Left lung (tissue), 10 donors: ENCODE data around the gene DCST2. TPM values are rescaled to one million over a fixed set of nuclear protein-coding genes. Genes with fewer than 3 reads are reported as not detected.
"Not testable (repeated sequence)": the region's sequence is repeated elsewhere in the genome, so short reads cannot be mapped to it uniquely, and the experiment has no call there.

Source experiments
- ATAC-seq: fragments of 200-7000 bp; cut with Tn5 transposase; one replicate; pipeline ENCODE4 v1.9.1; 2020; ENCODE audit warnings: moderate library complexity
- DNase-seq, 4 donors: peaks; one replicate each; pipeline ENCODE4 v3.0.0-alpha.2; 2013 to 2020
- H3K27ac ChIP-seq, 2 donors: fragments of 200-600 bp; sonication (generic) in 1 of 2; one replicate each; pipeline versions ENCODE4 v1.5.0 to v1.8.0; 2020 to 2021
- H3K27me3 ChIP-seq, 2 donors: fragments of 200-600 bp; sonication (generic) in 1 of 2; one replicate each; pipeline versions ENCODE4 v1.5.0 to v1.8.0; 2020 to 2021
- H3K36me3 ChIP-seq, 2 donors: fragments of 200-600 bp; sonication (generic) in 1 of 2; one replicate each; pipeline versions ENCODE4 v1.5.0 to v1.8.0; 2020 to 2021
- H3K4me1 ChIP-seq, 2 donors: fragments of 200-600 bp; one replicate each; pipeline ENCODE4 v1.8.0; 2021
- H3K4me3 ChIP-seq, 2 donors: fragments of 200-600 bp; sonication (generic) in 1 of 2; one replicate each; pipeline versions ENCODE4 v1.5.0 to v1.8.0; 2020 to 2021; ENCODE audit warnings: mild to moderate bottlenecking in 1 of 2
- H3K9me3 ChIP-seq, 2 donors: fragments of 200-600 bp; sonication (generic) in 1 of 2; one replicate each; pipeline versions ENCODE4 v1.5.0 to v1.8.0; 2020 to 2021
- intact Hi-C, 2 donors: fragments of 100-400 bp; cut with DNase I; formaldehyde crosslinking; loops; one replicate each; pipeline versions ENCODE4 v1.11.2 to v1.14.2; 2022
- polyA plus RNA-seq, 6 donors: library from polyadenylated mRNA; unstranded; fragments of 120-200 nt; gene quantifications; one replicate each; pipeline ENCODE4 v1.2.1, GENCODE V29; 2013; ENCODE audit not compliant: insufficient read length in 6 of 6
- total RNA-seq, 2 donors: library from RNA; stranded (reverse); fragmentation: NEBNext Ultra II Directional; extraction: Animal tissue kit (Norgen Biotek cat#: 25700); gene quantifications; one replicate each; pipeline ENCODE4 v1.2.1, GENCODE V29; 2021
- TF ChIP-seq, protein P1 (sequence below), 2 donors: fragments of 200-600 bp; sonication (generic) in 1 of 2; IDR thresholded peaks; one replicate each; pipeline versions ENCODE4 v1.5.0 to v1.8.0; 2021; ENCODE audit warnings: antibody characterized with exemption in 2 of 2
- donor health status: DM: no; HTN: yes; CAD: no.
- donor health status: DM: no; HTN: no; CAD: no.

Gene DCST2
- total and polyA plus RNA-seq, 8 donors = 0.60 to 2.5 (median 2.0) TPM

DNA sequence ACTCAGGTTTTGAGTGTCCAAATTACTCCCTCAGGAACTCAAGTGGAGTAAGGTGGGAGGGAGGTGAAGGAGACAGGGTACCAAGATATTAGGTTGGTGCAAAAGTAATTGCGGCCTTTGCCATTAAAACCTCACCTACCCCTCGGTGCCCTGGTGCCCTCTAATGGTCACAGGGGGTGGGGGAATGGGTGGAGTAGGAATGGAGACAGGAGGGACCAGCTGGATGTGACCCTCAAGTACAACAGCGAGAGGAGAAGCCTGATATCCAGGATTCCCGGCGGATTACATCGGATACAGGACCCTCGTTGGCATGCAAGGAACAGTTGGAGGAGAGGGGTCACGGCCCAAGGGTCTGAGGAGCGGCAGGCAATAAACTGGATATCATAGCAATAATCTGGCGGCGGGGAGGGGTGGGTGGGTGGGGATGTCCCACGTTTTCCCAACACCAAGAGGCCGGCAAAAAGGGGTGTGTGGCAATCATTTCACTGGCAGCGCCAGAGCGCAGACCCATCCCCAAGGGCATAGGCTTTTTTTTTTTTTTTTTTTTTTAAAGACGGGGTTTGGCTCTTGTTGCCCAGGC is 35.3 kb downstream of the DCST2 start:
- no peaks in the 10 kb centered on the region for H3K9me3 ChIP-seq
- no peaks in the 10 kb centered on the region for H3K27me3 ChIP-seq
- no peak overlapping the region for H3K4me3 ChIP-seq
- no peaks in the 10 kb centered on the region for H3K36me3 ChIP-seq
- no peak overlapping the region for H3K27ac ChIP-seq
- ATAC-seq (no peak), DNase-seq (peak in 1 of 4 donors; percentile 27)
- intact Hi-C loops = no loop called here
- peaks cover 15 to 45% of the 10 kb centered on the region in 2 donors for H3K4me1 ChIP-seq
- TF ChIP-seq, protein P1, sequence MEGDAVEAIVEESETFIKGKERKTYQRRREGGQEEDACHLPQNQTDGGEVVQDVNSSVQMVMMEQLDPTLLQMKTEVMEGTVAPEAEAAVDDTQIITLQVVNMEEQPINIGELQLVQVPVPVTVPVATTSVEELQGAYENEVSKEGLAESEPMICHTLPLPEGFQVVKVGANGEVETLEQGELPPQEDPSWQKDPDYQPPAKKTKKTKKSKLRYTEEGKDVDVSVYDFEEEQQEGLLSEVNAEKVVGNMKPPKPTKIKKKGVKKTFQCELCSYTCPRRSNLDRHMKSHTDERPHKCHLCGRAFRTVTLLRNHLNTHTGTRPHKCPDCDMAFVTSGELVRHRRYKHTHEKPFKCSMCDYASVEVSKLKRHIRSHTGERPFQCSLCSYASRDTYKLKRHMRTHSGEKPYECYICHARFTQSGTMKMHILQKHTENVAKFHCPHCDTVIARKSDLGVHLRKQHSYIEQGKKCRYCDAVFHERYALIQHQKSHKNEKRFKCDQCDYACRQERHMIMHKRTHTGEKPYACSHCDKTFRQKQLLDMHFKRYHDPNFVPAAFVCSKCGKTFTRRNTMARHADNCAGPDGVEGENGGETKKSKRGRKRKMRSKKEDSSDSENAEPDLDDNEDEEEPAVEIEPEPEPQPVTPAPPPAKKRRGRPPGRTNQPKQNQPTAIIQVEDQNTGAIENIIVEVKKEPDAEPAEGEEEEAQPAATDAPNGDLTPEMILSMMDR (IDR thresholded peaks at IDR 0.05) = no peak

DNA sequence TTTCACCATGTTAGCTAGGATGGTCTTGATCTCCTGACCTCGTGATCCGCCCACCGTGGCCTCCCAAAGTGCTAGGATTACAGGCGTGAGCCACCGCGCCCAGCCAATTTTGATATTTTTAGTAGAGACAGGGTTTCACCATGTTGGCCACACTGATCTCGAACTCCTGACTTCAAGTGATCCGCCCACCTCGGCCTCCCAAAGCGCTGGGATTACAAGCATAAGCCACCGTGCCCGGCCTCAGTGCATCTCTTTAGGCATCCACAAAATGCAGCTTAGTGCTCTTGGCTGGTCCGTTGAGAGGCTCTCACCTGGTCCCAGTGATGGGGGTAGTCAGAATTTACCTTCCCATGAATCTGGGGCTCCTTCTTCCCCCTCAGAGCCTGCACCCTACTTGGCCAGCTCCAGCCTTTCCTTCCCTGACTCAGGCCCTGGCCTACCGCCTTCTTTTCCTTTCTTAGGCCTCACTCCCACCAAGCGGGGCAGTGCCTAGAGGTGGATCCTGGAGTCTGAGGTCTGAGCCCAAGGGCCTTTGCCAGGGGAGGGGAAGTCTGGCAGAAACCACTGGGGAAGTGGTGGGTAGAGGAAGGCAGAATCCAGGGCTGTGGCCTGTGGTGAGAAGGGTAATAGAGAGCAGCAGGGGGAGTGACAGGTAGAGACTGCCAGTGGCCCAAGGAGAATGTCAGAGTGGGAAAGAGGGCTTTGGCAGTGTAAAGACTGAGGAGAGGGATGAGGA is 36.4 kb downstream of the DCST2 start:
- TF ChIP-seq, protein P1 (IDR thresholded peaks at IDR 0.05) = no peak
- intact Hi-C loops = no loop called here
- H3K36me3 ChIP-seq = no peaks in the 10 kb centered on the region
- peaks cover 15 to 45% of the 10 kb centered on the region in 2 donors for H3K4me1 ChIP-seq
- H3K9me3 ChIP-seq = no peaks in the 10 kb centered on the region
- no peak for ATAC-seq
- H3K4me3 ChIP-seq = no peak overlapping the region
- peak in 1 of 4 donors; percentile 33 for DNase-seq
- no peak overlapping the region for H3K27ac ChIP-seq
- H3K27me3 ChIP-seq = no peaks in the 10 kb centered on the region

DNA sequence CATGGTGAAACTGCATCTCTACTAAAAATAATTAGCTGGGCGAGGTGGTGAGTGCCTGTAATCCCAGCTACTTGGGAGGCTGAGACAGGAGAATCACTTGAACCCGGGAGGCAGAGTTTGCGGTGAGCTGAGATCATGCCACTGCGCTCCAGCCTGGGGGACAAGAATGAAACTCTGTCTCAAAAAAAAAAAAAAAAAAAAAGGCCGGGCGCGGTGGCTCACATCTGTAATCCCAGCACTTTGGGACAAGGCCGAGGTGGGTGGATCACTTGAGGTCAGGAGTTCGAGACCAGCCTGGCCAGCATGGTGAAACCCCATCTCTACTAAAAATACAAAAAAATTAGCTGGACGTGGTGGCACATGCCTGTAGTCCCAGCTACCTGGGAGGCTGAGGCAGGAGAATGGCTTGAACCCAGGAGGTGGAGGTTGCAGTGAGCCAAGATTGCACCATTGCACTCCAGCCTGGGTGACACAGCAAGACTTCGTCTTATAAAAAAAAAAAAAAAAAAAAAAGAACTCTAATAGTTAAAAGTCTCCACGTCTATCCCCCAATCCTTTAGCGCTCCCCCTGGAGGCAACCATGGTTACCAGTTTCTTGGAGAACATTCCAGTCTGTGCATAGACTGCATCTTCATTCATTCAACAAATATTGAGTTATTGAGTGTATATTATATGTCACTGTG is 38.1 kb downstream of the DCST2 start:
- H3K36me3 ChIP-seq = peaks cover 0 to 14% of the 10 kb centered on the region in 2 donors
- H3K4me3 ChIP-seq, intact Hi-C loops, H3K27me3 ChIP-seq, H3K27ac ChIP-seq, H3K9me3 ChIP-seq: not testable (repeated sequence)
- peaks cover 15 to 43% of the 10 kb centered on the region in 2 donors for H3K4me1 ChIP-seq
- DNase-seq = peak in 2 of 4 donors; percentile 41 to 70
- peak; percentile 16 for ATAC-seq

DNA sequence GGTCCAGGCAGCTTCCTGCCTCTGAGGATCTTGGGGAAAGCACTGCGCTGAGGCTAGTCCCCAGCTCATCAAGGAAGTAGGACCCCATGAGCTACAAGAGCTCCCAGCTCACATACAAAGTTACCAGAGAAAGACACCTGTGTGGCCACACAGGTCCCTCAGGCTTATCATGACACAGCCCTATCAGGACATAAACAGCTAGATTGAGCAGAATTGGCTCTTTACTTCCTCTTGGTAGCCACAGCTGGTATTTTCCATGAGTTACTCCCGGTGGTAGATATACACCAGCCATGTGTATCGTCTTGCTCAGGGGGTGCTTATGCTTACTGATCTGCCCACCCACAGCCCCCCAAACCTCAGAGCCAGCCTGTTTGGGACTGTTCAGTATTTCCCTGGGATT is 39.0 kb downstream of the DCST2 start:
- Histone ChIP-seq H3K27me3 (no peaks in the 10 kb centered on the region), H3K36me3 (peaks cover 0 to 22% of the 10 kb centered on the region in 2 donors), H3K4me3 (no peak overlapping the region), H3K4me1 (peaks cover 8 to 35% of the 10 kb centered on the region in 2 donors), H3K9me3 (no peaks in the 10 kb centered on the region), H3K27ac (no peak overlapping the region)
- no peak for ATAC-seq
- DNase-seq = no peak
- intact Hi-C loops = no loop called here
- TF ChIP-seq, protein P1 (IDR thresholded peaks at IDR 0.05) = no peak

DNA sequence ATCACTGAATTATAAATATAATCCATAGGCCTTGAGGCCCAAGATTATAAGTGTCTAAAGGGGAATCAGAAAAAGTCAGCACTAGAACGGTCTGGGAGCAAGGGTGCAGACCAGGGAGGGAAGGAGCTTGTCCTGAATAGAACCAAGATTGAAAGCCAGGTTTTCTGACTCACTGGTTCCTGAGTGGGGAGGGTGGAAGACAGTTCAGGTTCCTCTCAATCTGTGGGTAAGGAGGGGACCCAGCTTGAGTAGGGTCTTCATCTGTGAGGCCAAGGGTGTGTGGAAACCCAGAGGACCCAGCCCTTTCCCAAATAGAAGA is 39.4 kb downstream of the DCST2 start:
- ATAC-seq = no peak
- intact Hi-C loops = no loop called here
- no peak overlapping the region for H3K4me3 ChIP-seq
- no peaks in the 10 kb centered on the region for H3K27me3 ChIP-seq
- H3K27ac ChIP-seq = no peak overlapping the region
- peaks cover 4 to 31% of the 10 kb centered on the region in 2 donors for H3K4me1 ChIP-seq
- no peaks in the 10 kb centered on the region for H3K9me3 ChIP-seq
- peak in 1 of 4 donors; percentile 10 for DNase-seq
- H3K36me3 ChIP-seq = peaks cover 0 to 26% of the 10 kb centered on the region in 2 donors
- TF ChIP-seq, protein P1 (IDR thresholded peaks at IDR 0.05) = no peak
